Measurements from ENCODE around the gene POU2F1. TPM values are rescaled to one million over a fixed set of nuclear protein-coding genes. Genes with fewer than 3 reads are reported as not detected.

POU2F1 gene
- polyA plus RNA-seq (2011; rRNA removed) (9.4 and 10.5 TPM in 2 replicates), polyA plus RNA-seq (2017; fragmentation: RNase III; extraction: RNeasy Plus Mini Kit Qiagen cat#74134 plus additional on column Dnase treatment) (2.6 to 3.2 TPM (median 2.9 TPM) in 3 replicates), polyA minus RNA-seq (2011; rRNA and poly(A)+ RNA removed) (27.7 and 36.5 TPM in 2 replicates)
- 2.4 and 3.1 TPM in 2 replicates for polyA plus RNA-seq (2012; cell fraction: cytosol; rRNA removed)
- polyA plus RNA-seq (2012; cell fraction: nucleus; rRNA removed) = 6.1 and 7.0 TPM in 2 replicates

DNA sequence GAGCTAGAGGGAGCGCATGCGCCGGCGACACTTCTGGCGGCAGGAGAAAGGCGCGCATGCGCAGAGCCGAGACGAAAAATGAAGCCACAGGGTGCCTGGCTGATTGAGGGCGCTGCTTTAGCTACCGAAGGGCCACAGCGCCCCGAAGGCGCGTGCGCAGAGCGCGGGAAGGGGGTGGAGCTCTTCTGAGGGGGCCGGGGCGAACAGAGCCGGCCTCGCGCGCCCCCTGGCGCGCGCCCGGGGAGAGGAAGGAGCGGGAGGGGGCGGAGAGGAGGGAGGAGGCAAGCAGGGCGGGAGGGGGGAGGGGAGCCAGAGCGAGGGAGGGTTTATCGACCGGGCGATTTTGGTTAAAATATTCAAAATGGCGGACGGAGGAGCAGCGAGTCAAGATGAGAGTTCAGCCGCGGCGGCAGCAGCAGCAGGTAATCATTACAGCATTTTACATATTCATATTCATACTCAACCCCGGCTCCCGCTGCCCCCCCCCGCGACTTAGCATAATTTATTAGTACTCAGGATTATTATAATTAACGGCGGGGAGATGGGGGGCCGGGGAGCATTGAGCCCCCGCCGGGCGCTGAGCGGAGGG lies at the start of gene POU2F1:
Gene POU2F1 (plus strand): TSS at position 350 of the 589 bp plus-strand sequence. CDS start 12 bp downstream, at position 362.
- peak within 1 kb of the TSS; percentile 95 for H3K4me3 ChIP-seq
- under 1% methylated on average over 26 of the region's 53 CpGs for WGBS (ENCODE audit: missing lambda C conversion rate)
- POLR2A ChIA-PET = interaction anchor here (0.5 to 1.4 kb wide), 27 partner anchors 8 to 968 kb away, joined by 3 to 6 read pairs (median 4); partner anchors contain the start of genes POGK and TADA1
- CTCF ChIA-PET = interaction anchor here (0.5 to 4.6 kb wide), 26 partner anchors 10 to 341 kb away, joined by 3 to 20 read pairs (median 3); no protein-coding TSS in a partner anchor
- DNase-seq (ENCODE audit: low read depth in 1 of 2, low spot score in 1 of 2) (peak; percentile 75 to 97), ATAC-seq (peak; percentile 61 to 87), FAIRE-seq (peak; percentile 83)
- peak within 1 kb of the TSS; percentile 94 for H3K4me2 ChIP-seq
- peaks cover 4% of the 10 kb centered on the region; the same call in 1 of the 3 replicates for H3K9me3 ChIP-seq
- H3K27ac ChIP-seq = peak within 1 kb of the TSS; percentile 92 to 97
- peaks cover 26% of the 10 kb centered on the region for H3K4me1 ChIP-seq
- no peak for TF ChIP-seq HDAC2 (IDR thresholded peaks at IDR 0.05)
- no peak for TF ChIP-seq HEYL (CRISPR knock-in tag; IDR thresholded peaks at IDR 0.05)
- TF ChIP-seq, protein P1, sequence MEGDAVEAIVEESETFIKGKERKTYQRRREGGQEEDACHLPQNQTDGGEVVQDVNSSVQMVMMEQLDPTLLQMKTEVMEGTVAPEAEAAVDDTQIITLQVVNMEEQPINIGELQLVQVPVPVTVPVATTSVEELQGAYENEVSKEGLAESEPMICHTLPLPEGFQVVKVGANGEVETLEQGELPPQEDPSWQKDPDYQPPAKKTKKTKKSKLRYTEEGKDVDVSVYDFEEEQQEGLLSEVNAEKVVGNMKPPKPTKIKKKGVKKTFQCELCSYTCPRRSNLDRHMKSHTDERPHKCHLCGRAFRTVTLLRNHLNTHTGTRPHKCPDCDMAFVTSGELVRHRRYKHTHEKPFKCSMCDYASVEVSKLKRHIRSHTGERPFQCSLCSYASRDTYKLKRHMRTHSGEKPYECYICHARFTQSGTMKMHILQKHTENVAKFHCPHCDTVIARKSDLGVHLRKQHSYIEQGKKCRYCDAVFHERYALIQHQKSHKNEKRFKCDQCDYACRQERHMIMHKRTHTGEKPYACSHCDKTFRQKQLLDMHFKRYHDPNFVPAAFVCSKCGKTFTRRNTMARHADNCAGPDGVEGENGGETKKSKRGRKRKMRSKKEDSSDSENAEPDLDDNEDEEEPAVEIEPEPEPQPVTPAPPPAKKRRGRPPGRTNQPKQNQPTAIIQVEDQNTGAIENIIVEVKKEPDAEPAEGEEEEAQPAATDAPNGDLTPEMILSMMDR (IDR thresholded peaks at IDR 0.05) = peak; percentile 73
- TF ChIP-seq SREBF2 (IDR thresholded peaks at IDR 0.05) = no peak
- no peak for TF ChIP-seq ZNF302 (CRISPR knock-in tag; IDR thresholded peaks at IDR 0.05)
- TF ChIP-seq RNF2 (IDR thresholded peaks at IDR 0.05; ENCODE audit: borderline replicate concordance, low read depth) = no peak
- no peak for TF ChIP-seq FOSL2 (IDR thresholded peaks at IDR 0.05)
- TF ChIP-seq FOSL2 (CRISPR knock-in tag; IDR thresholded peaks at IDR 0.05) = no peak
- no peak for TF ChIP-seq EP300 (IDR thresholded peaks at IDR 0.05)
- no peak for TF ChIP-seq ZC3H11A (IDR thresholded peaks at IDR 0.05)
- TF ChIP-seq RAD21 (conservative IDR thresholded peaks at IDR 0.05 in 1 of 2, IDR thresholded peaks at IDR 0.05 in 1 of 2) = peak in 1 of 2 experiments; percentile 70; a peak in 4 of 5 replicates
- no peak for TF ChIP-seq RFX5 (IDR thresholded peaks at IDR 0.05)
- no peak for TF ChIP-seq CBX2 (IDR thresholded peaks at IDR 0.05; ENCODE audit: borderline replicate concordance, low read depth)
- no peak for TF ChIP-seq HOXB5 (CRISPR knock-in tag; IDR thresholded peaks at IDR 0.05)
- TF ChIP-seq POLR2A (IDR thresholded peaks at IDR 0.05; ENCODE audit: low read length) = peak; percentile 22; the same call in 1 of the 2 replicates
- TF ChIP-seq HOXB13 (CRISPR knock-in tag; IDR thresholded peaks at IDR 0.05; ENCODE audit: low read depth) = no peak
- TF ChIP-seq SMC3 (IDR thresholded peaks at IDR 0.05) = peak; percentile 73
- no peak for TF ChIP-seq CHD4 (IDR thresholded peaks at IDR 0.05; ENCODE audit: borderline replicate concordance)
- TF ChIP-seq MAFK (IDR thresholded peaks at IDR 0.05; ENCODE audit: partially characterized antibody) = no peak
- no peak for TF ChIP-seq FOSB (CRISPR knock-in tag; IDR thresholded peaks at IDR 0.05)
- TF ChIP-seq KDM1A (IDR thresholded peaks at IDR 0.05; ENCODE audit: low read depth) = no peak
- TF ChIP-seq JUN (IDR thresholded peaks at IDR 0.05) = peak in 1 of 2 experiments; percentile 5; a peak in 1 of 5 replicates
- TF ChIP-seq CHD2 (IDR thresholded peaks at IDR 0.05; ENCODE audit: low read length, partially characterized antibody) = peak; percentile 25
- TF ChIP-seq, protein P2, sequence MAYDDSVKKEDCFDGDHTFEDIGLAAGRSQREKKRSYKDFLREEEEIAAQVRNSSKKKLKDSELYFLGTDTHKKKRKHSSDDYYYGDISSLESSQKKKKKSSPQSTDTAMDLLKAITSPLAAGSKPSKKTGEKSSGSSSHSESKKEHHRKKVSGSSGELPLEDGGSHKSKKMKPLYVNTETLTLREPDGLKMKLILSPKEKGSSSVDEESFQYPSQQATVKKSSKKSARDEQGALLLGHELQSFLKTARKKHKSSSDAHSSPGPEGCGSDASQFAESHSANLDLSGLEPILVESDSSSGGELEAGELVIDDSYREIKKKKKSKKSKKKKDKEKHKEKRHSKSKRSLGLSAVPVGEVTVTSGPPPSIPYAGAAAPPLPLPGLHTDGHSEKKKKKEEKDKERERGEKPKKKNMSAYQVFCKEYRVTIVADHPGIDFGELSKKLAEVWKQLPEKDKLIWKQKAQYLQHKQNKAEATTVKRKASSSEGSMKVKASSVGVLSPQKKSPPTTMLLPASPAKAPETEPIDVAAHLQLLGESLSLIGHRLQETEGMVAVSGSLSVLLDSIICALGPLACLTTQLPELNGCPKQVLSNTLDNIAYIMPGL (CRISPR knock-in tag; IDR thresholded peaks at IDR 0.05; ENCODE audit: borderline replicate concordance) = no peak
- TF ChIP-seq NPAS2 (CRISPR knock-in tag; IDR thresholded peaks at IDR 0.05; ENCODE audit: borderline replicate concordance) = no peak
- TF ChIP-seq MYC (IDR thresholded peaks at IDR 0.05; ENCODE audit: borderline replicate concordance, low read length) = peak; percentile 10; the same call in 1 of the 2 replicates
- TF ChIP-seq MAZ (IDR thresholded peaks at IDR 0.05; ENCODE audit: borderline replicate concordance, low read depth, low read length) = peak; percentile 99
- TF ChIP-seq, protein P3, sequence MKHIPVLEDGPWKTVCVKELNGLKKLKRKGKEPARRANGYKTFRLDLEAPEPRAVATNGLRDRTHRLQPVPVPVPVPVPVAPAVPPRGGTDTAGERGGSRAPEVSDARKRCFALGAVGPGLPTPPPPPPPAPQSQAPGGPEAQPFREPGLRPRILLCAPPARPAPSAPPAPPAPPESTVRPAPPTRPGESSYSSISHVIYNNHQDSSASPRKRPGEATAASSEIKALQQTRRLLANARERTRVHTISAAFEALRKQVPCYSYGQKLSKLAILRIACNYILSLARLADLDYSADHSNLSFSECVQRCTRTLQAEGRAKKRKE (CRISPR knock-in tag; IDR thresholded peaks at IDR 0.05; ENCODE audit: low read depth) = no peak
- no peak for TF ChIP-seq FOXS1 (CRISPR knock-in tag; IDR thresholded peaks at IDR 0.05)
- no peak for TF ChIP-seq NFE2L2 (conservative IDR thresholded peaks at IDR 0.05; ENCODE audit: low read length)
- TF ChIP-seq TP53 (CRISPR knock-in tag; IDR thresholded peaks at IDR 0.05) = no peak
- TF ChIP-seq, protein P4, sequence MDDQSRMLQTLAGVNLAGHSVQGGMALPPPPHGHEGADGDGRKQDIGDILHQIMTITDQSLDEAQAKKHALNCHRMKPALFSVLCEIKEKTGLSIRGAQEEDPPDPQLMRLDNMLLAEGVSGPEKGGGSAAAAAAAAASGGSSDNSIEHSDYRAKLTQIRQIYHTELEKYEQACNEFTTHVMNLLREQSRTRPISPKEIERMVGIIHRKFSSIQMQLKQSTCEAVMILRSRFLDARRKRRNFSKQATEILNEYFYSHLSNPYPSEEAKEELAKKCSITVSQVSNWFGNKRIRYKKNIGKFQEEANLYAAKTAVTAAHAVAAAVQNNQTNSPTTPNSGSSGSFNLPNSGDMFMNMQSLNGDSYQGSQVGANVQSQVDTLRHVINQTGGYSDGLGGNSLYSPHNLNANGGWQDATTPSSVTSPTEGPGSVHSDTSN (IDR thresholded peaks at IDR 0.05) = no peak
- TF ChIP-seq POLR2AphosphoS2 (conservative IDR thresholded peaks at IDR 0.05; ENCODE audit: low read length) = no peak
- no peak for TF ChIP-seq EHMT2 (IDR thresholded peaks at IDR 0.05; ENCODE audit: low read depth)
- no peak for TF ChIP-seq BHLHE40 (IDR thresholded peaks at IDR 0.05; ENCODE audit: low read depth, low read length)
- TF ChIP-seq PHF8 (IDR thresholded peaks at IDR 0.05; ENCODE audit: borderline replicate concordance, low read depth) = peak; percentile 66; the same call in 1 of the 2 replicates
- TF ChIP-seq JUNB (IDR thresholded peaks at IDR 0.05) = no peak
- no peak for TF ChIP-seq CBX8 (IDR thresholded peaks at IDR 0.05)

All from A549 (cell line).